Activated CD8-positive, alpha-beta memory T cell treated with anti-CD3 and anti-CD28 coated beads, Interleukin-2, amount 10 ng/mL, durations not matched to agents 7 days and 5 days (primary cell): ENCODE data around the gene GMPR. TPM values are rescaled to one million over a fixed set of nuclear protein-coding genes. Genes with fewer than 3 reads are reported as not detected.

Source experiments
- ATAC-seq: fragments of 150-1000 bp; cut with Tn5 transposase; one replicate; pipeline ENCODE4 v1.10.0; 2021; ENCODE audit warnings: moderate library complexity
- CTCF ChIA-PET: fragments of 350-600 bp; sonication (Branson Sonifier 250); formaldehyde crosslinking; loops from one replicate; lab custom pipeline; 2021; ENCODE audit warnings: antibody characterized with exemption; lab: Charles Lee
- DNase-seq: peaks from one replicate; pipeline ENCODE4 v3.0.0-alpha.2; 2020
- H3K27ac Mint-ChIP-seq: one replicate; pipeline ENCODE4 v1.8.0; 2021; ENCODE audit warnings: mild to moderate bottlenecking, mixed read lengths
- H3K27me3 Mint-ChIP-seq: one replicate; pipeline ENCODE4 v1.8.0; 2021; ENCODE audit warnings: mixed read lengths
- H3K36me3 Mint-ChIP-seq: one replicate; pipeline ENCODE4 v1.8.0; 2021; ENCODE audit warnings: mild to moderate bottlenecking, mixed read lengths
- H3K4me1 Mint-ChIP-seq: one replicate; pipeline ENCODE4 v1.8.0; 2021; ENCODE audit warnings: mixed read lengths
- H3K4me3 Mint-ChIP-seq: one replicate; pipeline ENCODE4 v1.8.0; 2021; ENCODE audit warnings: mild to moderate bottlenecking, moderate library complexity, mixed read lengths
- H3K9me3 Mint-ChIP-seq: one replicate; pipeline ENCODE4 v1.8.0; 2022; ENCODE audit warnings: low read depth, mixed read lengths
- total RNA-seq, 2 experiments: library from RNA; stranded (reverse); gene quantifications; one replicate each; pipeline ENCODE4 v1.2.3, GENCODE V29; 2021

Gene GMPR
- total RNA-seq, 2 experiments from 2014 or later: 11.8 to 13.1 TPM

DNA sequence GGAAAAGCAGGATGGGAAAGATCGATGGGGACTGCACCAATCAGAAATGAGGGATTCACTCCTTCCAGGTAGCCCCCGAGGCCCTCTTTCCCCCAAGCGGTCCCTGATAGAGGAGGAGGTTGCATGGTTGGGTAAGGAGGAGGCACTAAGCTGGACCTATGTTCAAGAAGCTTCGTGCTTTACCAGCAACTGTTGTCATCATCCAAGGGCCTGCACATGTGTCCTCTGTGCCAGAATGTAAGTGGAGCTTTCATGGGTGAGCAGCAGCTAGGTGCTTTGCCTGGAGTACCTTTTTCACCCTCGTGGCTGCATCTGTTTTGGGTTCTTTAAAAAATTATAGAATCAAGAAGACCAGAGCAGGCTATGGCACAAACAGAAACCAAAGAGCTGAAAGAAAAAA lies 54.0 kb downstream of the GMPR start:
- Mint-ChIP-seq H3K9me3 (no peaks in the 10 kb centered on the region), H3K4me1 (no peaks in the 10 kb centered on the region), H3K36me3 (no peaks in the 10 kb centered on the region), H3K27ac (no peak overlapping the region), H3K4me3 (no peak overlapping the region), H3K27me3 (peaks cover 2% of the 10 kb centered on the region)
- DNase-seq: no peak
- CTCF ChIA-PET: no interaction called here
- no peak for ATAC-seq

DNA sequence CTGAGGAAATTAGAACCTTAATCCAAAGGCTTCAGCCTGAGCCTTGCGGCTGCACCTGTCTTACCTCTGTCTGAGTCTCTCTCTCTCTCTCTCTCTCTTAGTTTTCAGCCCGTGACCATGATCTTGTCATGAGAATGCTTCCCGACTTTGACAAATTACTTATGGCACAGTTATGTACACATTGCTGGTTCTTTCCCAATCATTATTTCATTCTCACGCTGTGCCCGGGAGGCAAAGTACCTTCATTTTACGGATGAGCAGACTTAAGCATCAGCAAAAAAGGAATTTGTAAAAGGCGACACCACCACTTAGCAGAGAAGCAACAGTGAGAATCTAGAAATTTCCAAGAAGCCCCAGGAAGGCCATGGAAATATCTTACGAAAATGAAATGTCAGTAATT lies 54.6 kb downstream of the GMPR start:
- Mint-ChIP-seq H3K4me3 (no peak overlapping the region), H3K4me1 (no peaks in the 10 kb centered on the region), H3K27me3 (peaks cover 2% of the 10 kb centered on the region), H3K36me3 (no peaks in the 10 kb centered on the region), H3K9me3 (no peaks in the 10 kb centered on the region), H3K27ac (no peak overlapping the region)
- CTCF ChIA-PET: no interaction called here
- ATAC-seq: no peak
- no peak for DNase-seq

DNA sequence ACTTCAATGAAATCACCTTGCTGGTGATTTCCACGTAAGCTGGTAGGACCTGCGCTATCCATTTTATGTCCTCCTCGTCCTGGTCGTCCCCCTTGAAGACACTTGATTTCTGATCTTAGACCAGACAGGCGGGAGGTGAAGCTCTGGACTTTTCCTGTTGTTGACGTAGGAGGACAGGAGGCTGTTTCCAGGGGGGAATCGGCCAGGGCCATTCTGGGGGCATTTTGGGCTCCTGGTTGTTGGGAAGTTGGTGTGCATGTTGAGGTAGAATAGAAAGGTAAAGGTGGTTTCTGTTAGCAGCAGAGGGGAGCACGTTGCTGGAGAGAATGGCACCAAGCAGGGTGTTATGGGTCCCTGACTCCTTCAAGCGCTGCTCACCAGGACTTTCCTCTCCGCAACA lies 56.0 kb downstream of the GMPR start:
- CTCF ChIA-PET: interaction anchor here (1.7 kb wide), 1 partner anchor 23 kb away, joined by 4 read pairs; no protein-coding TSS in a partner anchor
- H3K4me3 Mint-ChIP-seq: no peak overlapping the region
- ATAC-seq: no peak
- H3K36me3 Mint-ChIP-seq: no peaks in the 10 kb centered on the region
- no peak for DNase-seq
- peaks cover 2% of the 10 kb centered on the region for H3K27me3 Mint-ChIP-seq
- no peaks in the 10 kb centered on the region for H3K9me3 Mint-ChIP-seq
- H3K27ac Mint-ChIP-seq: no peak overlapping the region
- H3K4me1 Mint-ChIP-seq: no peaks in the 10 kb centered on the region

DNA sequence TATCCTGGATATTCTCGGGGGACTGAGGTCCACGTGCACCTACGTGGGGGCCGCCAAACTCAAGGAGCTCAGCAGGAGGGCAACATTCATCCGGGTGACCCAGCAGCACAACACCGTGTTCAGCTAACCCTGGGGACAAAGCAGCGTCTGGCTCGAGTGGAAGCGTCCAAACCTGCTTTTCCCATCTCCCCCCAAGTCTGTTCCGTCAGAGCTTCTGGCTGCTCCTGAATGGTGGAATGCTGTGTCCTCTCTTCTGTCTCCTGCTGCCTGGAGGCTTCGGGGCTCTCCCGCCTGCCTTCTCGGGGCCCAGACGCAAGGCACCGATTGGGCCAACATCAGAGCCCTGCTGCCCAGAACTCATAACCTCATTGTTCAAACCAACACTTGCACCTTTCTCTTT lies 56.7 kb downstream of the GMPR start:
- DNase-seq: no peak
- Mint-ChIP-seq H3K27me3 (peaks cover 2% of the 10 kb centered on the region), H3K27ac (no peak overlapping the region), H3K4me3 (no peak overlapping the region), H3K9me3 (no peaks in the 10 kb centered on the region), H3K36me3 (no peaks in the 10 kb centered on the region), H3K4me1 (no peaks in the 10 kb centered on the region)
- ATAC-seq: no peak
- CTCF ChIA-PET: interaction anchor here (0.6 to 1.7 kb wide), 2 partner anchors 22 to 25 kb away, joined by 3 to 4 read pairs; no protein-coding TSS in a partner anchor

DNA sequence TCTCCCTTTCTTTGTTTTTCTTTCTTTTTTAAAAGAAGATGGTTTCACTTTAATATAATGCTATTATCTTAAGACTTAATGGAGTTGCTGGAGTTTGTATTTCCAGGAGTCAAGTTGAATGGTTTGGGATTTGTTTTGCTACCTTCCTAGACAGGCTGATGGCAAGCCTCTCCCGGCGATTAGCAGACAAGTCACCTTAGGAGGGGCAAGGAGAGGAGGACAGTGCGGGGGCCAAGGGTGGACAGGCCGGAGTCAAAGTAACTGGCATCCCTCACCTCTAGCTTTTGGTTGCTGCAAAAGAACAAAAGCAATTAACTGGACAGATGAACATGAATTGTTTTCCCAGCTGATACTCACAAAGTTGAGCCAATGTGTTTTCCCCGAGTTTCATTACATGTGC lies 57.1 kb downstream of the GMPR start:
- Mint-ChIP-seq H3K27me3 (peaks cover 2% of the 10 kb centered on the region), H3K4me3 (no peak overlapping the region), H3K4me1 (no peaks in the 10 kb centered on the region), H3K27ac (no peak overlapping the region), H3K36me3 (no peaks in the 10 kb centered on the region), H3K9me3 (no peaks in the 10 kb centered on the region)
- ATAC-seq (no peak), DNase-seq (no peak)
- CTCF ChIA-PET: interaction anchor here (0.6 to 1.7 kb wide), 2 partner anchors 22 to 24 kb away, joined by 3 to 4 read pairs; no protein-coding TSS in a partner anchor

DNA sequence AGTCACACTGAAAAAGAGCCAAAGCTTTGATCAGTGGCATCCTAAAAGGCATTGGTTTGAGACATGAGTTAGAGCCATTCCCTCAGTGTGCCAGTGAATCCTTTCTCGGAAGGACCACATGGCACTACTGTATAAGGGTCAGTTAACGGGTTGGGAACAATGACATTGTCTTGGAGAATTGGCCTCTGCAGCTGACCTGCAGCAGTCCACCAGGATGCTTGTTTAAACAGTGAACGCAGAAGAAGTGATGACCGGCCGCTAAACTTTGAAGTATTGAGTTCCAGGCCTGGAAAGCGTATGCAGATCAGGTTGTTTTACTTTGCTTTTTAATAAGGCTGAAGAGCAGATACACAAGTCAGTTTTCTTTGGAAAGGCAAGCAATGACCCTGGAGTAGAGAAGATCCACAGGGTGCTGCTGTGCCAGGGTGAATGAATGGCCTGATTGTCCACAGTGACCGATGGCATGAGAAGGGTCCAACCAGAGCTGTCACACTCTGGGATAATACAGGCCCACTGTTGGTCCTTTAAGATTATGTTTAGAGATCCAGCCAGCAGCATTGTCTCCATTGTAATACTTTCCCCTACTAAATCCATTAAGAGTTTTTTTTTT lies 57.8 kb downstream of the GMPR start:
- DNase-seq (no peak), ATAC-seq (no peak)
- H3K4me1 Mint-ChIP-seq: no peaks in the 10 kb centered on the region
- H3K27me3 Mint-ChIP-seq: peaks cover 2% of the 10 kb centered on the region
- H3K36me3 Mint-ChIP-seq: peaks cover 1% of the 10 kb centered on the region
- CTCF ChIA-PET: interaction anchor here (1.7 kb wide), 1 partner anchor 21 kb away, joined by 4 read pairs; no protein-coding TSS in a partner anchor
- H3K9me3 Mint-ChIP-seq: no peaks in the 10 kb centered on the region
- no peak overlapping the region for H3K27ac Mint-ChIP-seq
- H3K4me3 Mint-ChIP-seq: no peak overlapping the region

DNA sequence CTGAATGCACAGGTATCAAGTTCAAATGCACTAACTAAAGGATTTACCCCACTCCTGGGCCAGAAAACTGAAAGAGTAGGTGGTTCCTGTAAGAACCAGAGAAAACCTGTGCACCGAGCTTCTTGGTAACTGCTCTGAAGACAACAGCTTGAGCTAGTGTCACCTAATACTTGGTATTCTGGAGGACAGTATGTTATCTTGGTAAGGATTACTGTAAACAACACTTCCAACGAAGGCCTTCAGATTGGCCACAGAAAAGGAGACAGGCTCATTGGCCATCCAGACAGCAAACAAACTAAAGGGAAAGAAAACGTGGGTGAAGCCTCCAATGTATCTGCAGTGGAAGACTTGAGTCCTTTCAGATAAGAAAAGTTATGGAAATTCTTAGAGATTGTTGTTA lies 61.5 kb downstream of the GMPR start:
- H3K36me3 Mint-ChIP-seq: peaks cover 13% of the 10 kb centered on the region
- CTCF ChIA-PET: no interaction called here
- no peaks in the 10 kb centered on the region for H3K4me1 Mint-ChIP-seq
- DNase-seq (no peak), ATAC-seq (no peak)
- H3K9me3 Mint-ChIP-seq: no peaks in the 10 kb centered on the region
- H3K27ac Mint-ChIP-seq: no peak overlapping the region
- no peaks in the 10 kb centered on the region for H3K27me3 Mint-ChIP-seq
- H3K4me3 Mint-ChIP-seq: no peak overlapping the region

DNA sequence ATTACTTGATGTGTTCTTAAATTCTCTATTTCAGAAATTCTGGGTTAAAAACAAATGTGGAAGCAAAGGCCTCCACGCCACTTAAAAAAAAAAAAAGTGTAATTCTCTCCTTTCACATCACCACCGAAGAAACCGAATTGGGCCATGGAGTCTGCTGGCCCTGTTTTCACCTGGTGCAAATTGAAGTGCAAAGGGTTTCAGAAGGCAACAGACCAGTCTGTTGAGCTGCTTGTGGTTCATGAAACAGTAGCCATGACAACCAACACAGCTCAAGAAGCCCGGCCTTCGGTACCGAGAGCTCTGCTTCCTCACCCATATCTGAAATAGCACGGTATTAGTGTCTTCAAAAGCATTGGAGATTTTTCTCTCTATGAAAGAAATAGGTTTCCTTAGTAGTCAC lies 63.1 kb downstream of the GMPR start:
- DNase-seq (no peak), ATAC-seq (no peak)
- no peaks in the 10 kb centered on the region for H3K27me3 Mint-ChIP-seq
- peaks cover 3% of the 10 kb centered on the region for H3K4me1 Mint-ChIP-seq
- H3K9me3 Mint-ChIP-seq: no peaks in the 10 kb centered on the region
- no peak overlapping the region for H3K27ac Mint-ChIP-seq
- CTCF ChIA-PET: interaction anchor here (0.9 to 1.2 kb wide), 3 partner anchors 16 to 96 kb away, joined by 3 to 4 read pairs (median 3); no protein-coding TSS in a partner anchor
- peaks cover 19% of the 10 kb centered on the region for H3K36me3 Mint-ChIP-seq
- H3K4me3 Mint-ChIP-seq: no peak overlapping the region

DNA sequence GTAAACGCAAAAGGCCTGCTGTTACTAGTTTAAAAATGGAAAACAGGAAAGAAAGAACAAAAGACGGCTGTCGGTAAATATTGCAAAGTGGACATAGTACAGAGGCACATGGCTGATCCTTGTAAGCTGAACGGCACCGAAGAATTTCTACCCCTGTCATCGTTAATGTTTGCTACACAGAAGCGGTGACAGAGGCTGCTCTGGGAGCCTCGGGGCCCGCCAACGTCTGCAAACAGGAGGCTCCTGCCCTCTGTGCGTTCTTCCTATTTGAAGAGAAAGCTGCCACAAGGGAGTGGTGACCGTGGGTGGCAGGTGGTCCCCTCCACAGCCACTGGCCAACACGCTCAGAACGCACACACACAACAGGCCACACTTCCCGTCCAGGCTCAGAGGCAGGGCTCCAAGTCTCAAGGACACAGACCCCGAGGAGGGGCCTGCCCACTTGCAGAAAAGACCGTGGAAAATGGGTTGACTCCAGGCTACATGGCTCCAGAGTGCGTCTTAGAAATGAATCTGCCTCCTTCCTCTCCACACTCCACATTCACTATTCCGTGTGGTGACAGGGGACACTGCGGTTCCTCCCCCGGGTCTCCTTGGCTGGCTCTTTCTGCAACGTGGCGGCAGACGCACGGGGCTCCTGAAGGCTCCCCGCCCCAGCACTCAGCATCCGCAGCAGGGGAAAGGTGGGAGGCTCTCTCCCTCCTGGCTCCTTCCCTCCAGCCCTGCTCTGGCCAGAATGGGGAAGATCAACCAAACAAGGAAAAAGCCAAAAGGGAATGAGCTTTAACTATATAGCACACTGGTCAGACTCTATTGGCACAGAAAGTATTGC lies 64.5 kb downstream of the GMPR start:
- CTCF ChIA-PET: no interaction called here
- Mint-ChIP-seq H3K27me3 (no peaks in the 10 kb centered on the region), H3K4me1 (peaks cover 3% of the 10 kb centered on the region), H3K9me3 (no peaks in the 10 kb centered on the region), H3K36me3 (peaks cover 23% of the 10 kb centered on the region), H3K27ac (no peak overlapping the region), H3K4me3 (no peak overlapping the region)
- ATAC-seq (no peak), DNase-seq (no peak)

DNA sequence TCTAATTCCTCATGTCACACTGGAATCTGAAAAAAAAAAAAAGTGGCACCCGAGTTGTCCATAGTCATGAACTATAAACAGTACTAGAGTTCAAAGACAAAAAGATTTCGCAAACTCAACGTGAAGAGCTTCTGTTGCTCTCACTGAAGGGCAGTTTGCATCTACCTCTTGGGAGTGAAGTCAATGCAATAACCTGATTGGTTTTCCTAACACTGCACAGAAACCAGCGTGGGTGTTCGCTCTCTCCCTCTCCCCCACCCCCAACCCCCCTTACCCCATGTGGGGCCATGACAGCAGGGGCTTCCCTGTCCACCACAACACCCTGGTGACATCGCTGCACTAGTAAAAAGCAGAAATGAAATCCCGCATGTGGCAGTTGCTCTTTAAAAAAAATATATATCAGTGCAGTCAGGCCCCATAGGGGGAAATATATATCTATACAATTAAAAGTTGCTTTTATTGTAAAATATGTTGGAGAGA lies 66.9 kb downstream of the GMPR start:
- peaks cover 3% of the 10 kb centered on the region for H3K4me1 Mint-ChIP-seq
- H3K36me3 Mint-ChIP-seq: peaks cover 28% of the 10 kb centered on the region
- H3K9me3 Mint-ChIP-seq: no peaks in the 10 kb centered on the region
- ATAC-seq (no peak), DNase-seq (no peak)
- H3K27ac Mint-ChIP-seq: no peak overlapping the region
- no peak overlapping the region for H3K4me3 Mint-ChIP-seq
- no peaks in the 10 kb centered on the region for H3K27me3 Mint-ChIP-seq
- CTCF ChIA-PET: no interaction called here

DNA sequence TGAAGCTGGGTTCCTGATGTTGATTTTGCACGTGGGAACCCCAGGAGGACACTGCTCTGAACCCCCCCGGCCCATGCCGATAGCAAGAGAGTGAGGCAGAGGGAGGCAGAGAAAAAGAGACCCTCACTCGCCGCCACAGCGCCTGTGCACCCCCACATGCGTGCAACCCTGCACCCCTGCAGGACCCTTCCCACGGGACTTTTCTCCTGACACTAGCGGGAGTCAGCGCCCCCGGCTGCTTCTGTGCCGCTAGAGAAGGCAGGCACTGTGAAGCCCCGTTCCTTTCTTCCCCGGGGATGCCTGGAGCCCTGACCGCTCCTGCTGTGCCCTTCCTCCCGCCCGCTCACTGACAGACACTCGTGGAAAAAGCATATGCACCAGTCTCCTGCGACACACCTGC lies 67.4 kb downstream of the GMPR start:
- ATAC-seq: no peak
- H3K4me1 Mint-ChIP-seq: peaks cover 3% of the 10 kb centered on the region
- no peaks in the 10 kb centered on the region for H3K27me3 Mint-ChIP-seq
- no peak for DNase-seq
- CTCF ChIA-PET: no interaction called here
- no peak overlapping the region for H3K4me3 Mint-ChIP-seq
- no peaks in the 10 kb centered on the region for H3K9me3 Mint-ChIP-seq
- H3K27ac Mint-ChIP-seq: no peak overlapping the region
- peaks cover 28% of the 10 kb centered on the region for H3K36me3 Mint-ChIP-seq

DNA sequence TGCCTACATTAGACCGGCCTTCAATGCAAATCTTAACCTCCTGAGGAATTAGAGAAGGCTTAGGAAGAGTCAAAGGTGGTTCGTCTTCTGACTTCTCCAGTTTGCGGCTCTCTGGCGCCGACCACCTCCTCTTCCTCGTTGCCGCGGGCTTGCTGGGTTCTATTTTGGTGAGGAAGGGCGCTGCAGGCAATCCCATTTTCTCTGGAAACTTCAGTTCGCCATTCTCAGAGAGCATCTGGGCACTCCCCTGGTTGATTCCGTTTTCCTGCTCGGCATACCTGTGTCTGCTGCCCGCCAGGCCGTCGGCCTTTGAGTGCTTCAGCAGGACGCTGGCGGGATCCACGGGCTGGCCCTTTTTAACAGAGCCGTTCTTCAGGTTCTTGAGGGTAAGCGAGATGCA lies 67.9 kb downstream of the GMPR start:
- CTCF ChIA-PET: no interaction called here

DNA sequence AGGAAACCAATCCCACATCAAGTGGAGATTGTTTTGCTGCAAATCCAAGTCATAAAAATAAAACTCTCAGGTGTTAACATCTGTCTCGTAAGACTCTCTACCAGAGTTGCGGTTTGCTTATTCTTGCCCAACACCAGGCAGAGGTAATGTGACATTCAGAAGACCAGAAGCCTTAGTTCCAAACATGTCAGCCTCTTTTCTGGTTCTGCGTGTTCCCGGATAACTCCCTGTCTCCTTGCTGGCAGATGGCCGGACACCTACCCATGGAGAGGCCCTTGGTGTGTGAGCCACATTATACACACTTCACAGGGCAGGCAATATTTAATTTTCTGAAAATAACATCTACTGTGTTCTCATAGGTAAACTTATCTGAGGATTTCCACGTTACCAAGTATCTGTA lies 73.4 kb downstream of the GMPR start:
- ATAC-seq (no peak), DNase-seq (no peak)
- CTCF ChIA-PET: no interaction called here
- no peaks in the 10 kb centered on the region for H3K27me3 Mint-ChIP-seq
- peaks cover 2% of the 10 kb centered on the region for H3K4me1 Mint-ChIP-seq
- H3K4me3 Mint-ChIP-seq: no peak overlapping the region
- H3K9me3 Mint-ChIP-seq: no peaks in the 10 kb centered on the region
- H3K36me3 Mint-ChIP-seq: peaks cover 8% of the 10 kb centered on the region
- H3K27ac Mint-ChIP-seq: no peak overlapping the region

More for the DNA sequence above, 67.9 kb downstream of the GMPR start:
- no peaks in the 10 kb centered on the region for H3K9me3 Mint-ChIP-seq
- H3K4me3 Mint-ChIP-seq: no peak overlapping the region
- DNase-seq (no peak), ATAC-seq (no peak)
- H3K4me1 Mint-ChIP-seq: peaks cover 3% of the 10 kb centered on the region
- H3K27ac Mint-ChIP-seq: no peak overlapping the region
- no peaks in the 10 kb centered on the region for H3K27me3 Mint-ChIP-seq
- peaks cover 26% of the 10 kb centered on the region for H3K36me3 Mint-ChIP-seq

DNA sequence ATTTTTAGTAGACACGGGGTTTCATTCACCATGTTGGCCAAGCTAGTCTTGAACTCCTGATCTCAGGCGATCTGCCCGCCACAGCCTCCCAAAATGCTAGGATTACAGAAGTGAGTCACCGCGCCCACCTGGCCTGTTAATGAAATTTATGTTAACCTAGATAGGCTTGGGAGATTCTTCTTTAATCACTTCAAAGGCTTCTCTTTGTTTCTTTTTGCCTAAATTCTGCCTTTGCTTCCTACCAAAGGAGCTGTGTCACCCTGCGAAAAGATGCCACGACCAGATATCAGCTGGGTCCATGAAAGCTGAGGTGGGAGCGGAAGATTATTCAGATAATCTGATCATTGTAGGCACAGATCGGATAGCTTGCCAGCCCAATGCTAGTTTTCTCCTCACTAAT lies 75.3 kb downstream of the GMPR start:
- H3K36me3 Mint-ChIP-seq: peaks cover 5% of the 10 kb centered on the region
- H3K27ac Mint-ChIP-seq: no peak overlapping the region
- no peak overlapping the region for H3K4me3 Mint-ChIP-seq
- CTCF ChIA-PET: no interaction called here
- DNase-seq (no peak), ATAC-seq (no peak)
- no peaks in the 10 kb centered on the region for H3K9me3 Mint-ChIP-seq
- H3K4me1 Mint-ChIP-seq: peaks cover 19% of the 10 kb centered on the region
- no peaks in the 10 kb centered on the region for H3K27me3 Mint-ChIP-seq
